ENCODE results near the gene CHMP2A.
"Not testable (repeated sequence)": the region's sequence is repeated elsewhere in the genome, so short reads cannot be mapped to it uniquely, and the experiment has no call there.

CHMP2A gene

GRCh38 chr19:58554494-58555368 is at the start of gene CHMP2A:
CHMP2A (minus strand) TSS chr19:58555105; CDS start chr19:58554212, 893 bp downstream.
- DNase-seq, result no peak

GRCh38 chr19:58586133-58586765 is 31.3 kb upstream of the CHMP2A start:
- DNase-seq, result no peak

GRCh38 chr19:58585442-58586132 is 30.7 kb upstream of the CHMP2A start:
- no peak for DNase-seq

GRCh38 chr19:58584498-58585441 is 29.9 kb upstream of the CHMP2A start:
- DNase-seq, result no peak

- no peak for DNase-seq
These were observed 28.1 kb upstream of the CHMP2A start for GRCh38 chr19:58582985-58583384.

- DNase-seq, result no peak
These were observed 26.6 kb upstream of the CHMP2A start for GRCh38 chr19:58581227-58582141.

GRCh38 chr19:58579473-58580142 is 24.7 kb upstream of the CHMP2A start:
- no peak for DNase-seq

GRCh38 chr19:58578012-58578925 is 23.4 kb upstream of the CHMP2A start:
- no peak for DNase-seq

- not testable (repeated sequence) for DNase-seq
These were observed 22.7 kb upstream of the CHMP2A start for GRCh38 chr19:58577581-58577980.

- DNase-seq, result no peak
These were observed 20.5 kb upstream of the CHMP2A start for GRCh38 chr19:58575183-58576041.

- no peak for DNase-seq
These were observed 18.8 kb upstream of the CHMP2A start for GRCh38 chr19:58573658-58574164.

- DNase-seq, result no peak
These were observed 18.1 kb upstream of the CHMP2A start, which contains the start of gene MZF1 for GRCh38 chr19:58572818-58573657. MZF1 (minus strand) TSS chr19:58573335; CDS start chr19:58571389, 1,946 bp downstream.

GRCh38 chr19:58572026-58572817 is 17.3 kb upstream of the CHMP2A start:
- no peak for DNase-seq

- DNase-seq, result no peak
These were observed 16.7 kb upstream of the CHMP2A start for GRCh38 chr19:58571575-58571947.

- DNase-seq, result no peak
These were observed 16.1 kb upstream of the CHMP2A start for GRCh38 chr19:58570770-58571574.
